Smooth muscle cell of the brain vasculature (primary cell): ENCODE data around the gene TPRX2.
"Not testable (repeated sequence)": the region's sequence is repeated elsewhere in the genome, so short reads cannot be mapped to it uniquely, and the experiment has no call there.

Source experiments
- DNase-seq: peaks from one replicate; pipeline ENCODE4 v3.0.0-alpha.2; 2012; ENCODE audit warnings: low read depth, low spot score

Gene TPRX2

GRCh38 chr19:47861630-47862029 is 2.6 kb downstream of the TPRX2 start:
- no peak for DNase-seq

- DNase-seq: peak; percentile 23
Measured at GRCh38 chr19:47863514-47863936, 4.5 kb downstream of the TPRX2 start.

GRCh38 chr19:47865166-47865565 is 6.1 kb downstream of the TPRX2 start:
- no peak for DNase-seq

GRCh38 chr19:47878906-47879305 is 19.9 kb downstream of the TPRX2 start:
- no peak for DNase-seq

GRCh38 chr19:47879385-47879784 is 20.4 kb downstream of the TPRX2 start:
- DNase-seq: not testable (repeated sequence)

- no peak for DNase-seq
Measured at GRCh38 chr19:47881757-47882156, 22.7 kb downstream of the TPRX2 start.

GRCh38 chr19:47882890-47883289 is 23.9 kb downstream of the TPRX2 start:
- DNase-seq: no peak

GRCh38 chr19:47885067-47885463 is 26.0 kb downstream of the TPRX2 start:
- DNase-seq: no peak

GRCh38 chr19:47886010-47886559 is 27.1 kb downstream of the TPRX2 start, which contains the start of gene SULT2A1:
SULT2A1 (minus strand) TSS chr19:47886315; CDS start chr19:47886257, 58 bp downstream.
- no peak for DNase-seq

- DNase-seq: no peak
Measured at GRCh38 chr19:47890865-47891621, 32.0 kb downstream of the TPRX2 start.

GRCh38 chr19:47891622-47891922 is 32.5 kb downstream of the TPRX2 start:
- no peak for DNase-seq

GRCh38 chr19:47891923-47892666 is 33.1 kb downstream of the TPRX2 start:
- DNase-seq: no peak

- no peak for DNase-seq
Measured at GRCh38 chr19:47895165-47895782, 36.2 kb downstream of the TPRX2 start.

- no peak for DNase-seq
Measured at GRCh38 chr19:47896019-47896418, 37.0 kb downstream of the TPRX2 start.

GRCh38 chr19:47896773-47897172 is 37.7 kb downstream of the TPRX2 start:
- DNase-seq: no peak

GRCh38 chr19:47897861-47898260 is 38.8 kb downstream of the TPRX2 start:
- no peak for DNase-seq

GRCh38 chr19:47899335-47899734 is 40.3 kb downstream of the TPRX2 start:
- no peak for DNase-seq

GRCh38 chr19:47901370-47901769 is 42.3 kb downstream of the TPRX2 start:
- DNase-seq: no peak

- not testable (repeated sequence) for DNase-seq
Measured at GRCh38 chr19:47909350-47909749, 50.3 kb downstream of the TPRX2 start.

GRCh38 chr19:47910191-47910590 is 51.2 kb downstream of the TPRX2 start:
- not testable (repeated sequence) for DNase-seq
